Smooth muscle cell (in vitro differentiated cells): ENCODE results near the gene KMO. TPM values are rescaled to one million over a fixed set of nuclear protein-coding genes. Genes with fewer than 3 reads are reported as not detected.

Experiments
- DNase-seq: peaks from one replicate; lab custom pipeline; 2025; ENCODE audit not compliant: unreplicated experiment; lab: John Stamatoyannopoulos, UW
- H2AFZ ChIP-seq: fragments of 200-600 bp; sonication (generic); 2 replicates; pipeline ENCODE4 v1.6.0; 2016; ENCODE audit warnings: antibody characterized with exemption, low read depth, mild to moderate bottlenecking
- H3F3A ChIP-seq: fragments of 200-600 bp; sonication (generic); 2 replicates; pipeline ENCODE4 v1.6.0; 2017; ENCODE audit warnings: antibody characterized with exemption, low read depth
- H3K27ac ChIP-seq: fragments of 200-600 bp; sonication (generic); 2 replicates; pipeline ENCODE4 v1.5.1; 2016; ENCODE audit warnings: low read depth, mild to moderate bottlenecking
- H3K27me3 ChIP-seq: fragments of 200-600 bp; sonication (generic); 2 replicates; pipeline ENCODE4 v1.6.1; 2016; ENCODE audit warnings: low read depth, mild to moderate bottlenecking
- H3K36me3 ChIP-seq: fragments of 200-600 bp; sonication (generic); 2 replicates; pipeline ENCODE4 v1.5.1; 2016; ENCODE audit warnings: low read depth
- H3K4me1 ChIP-seq: fragments of 200-600 bp; sonication (generic); 2 replicates; pipeline ENCODE4 v1.5.1; 2016; ENCODE audit warnings: low read depth
- H3K4me2 ChIP-seq: fragments of 200-600 bp; sonication (generic); 2 replicates; pipeline ENCODE4 v1.6.0; 2016; ENCODE audit warnings: mild to moderate bottlenecking
- H3K4me3 ChIP-seq: fragments of 200-600 bp; sonication (generic); 2 replicates; pipeline ENCODE4 v1.5.1; 2016; ENCODE audit warnings: mild to moderate bottlenecking
- H3K79me2 ChIP-seq: fragments of 200-600 bp; sonication (generic); 2 replicates; pipeline ENCODE4 v1.6.0; 2016; ENCODE audit warnings: low read depth, mild to moderate bottlenecking
- H3K9ac ChIP-seq: fragments of 200-600 bp; sonication (generic); 2 replicates; pipeline ENCODE4 v1.6.0; 2016; ENCODE audit warnings: low read depth
- H3K9me3 ChIP-seq: fragments of 200-600 bp; sonication (generic); replicated peaks from 2 replicates; pipeline ENCODE4 v1.5.1; 2016; ENCODE audit warnings: low read depth
- H4K20me1 ChIP-seq: fragments of 200-600 bp; sonication (generic); 2 replicates; pipeline ENCODE4 v1.6.0; 2016; ENCODE audit warnings: low read depth
- CTCF ChIP-seq: fragments of 200-600 bp; sonication (generic); IDR thresholded peaks from 2 replicates; pipeline ENCODE4 v1.5.1; 2017; ENCODE audit warnings: borderline replicate concordance, mild to moderate bottlenecking, antibody characterized with exemption; ENCODE audit not compliant: insufficient read depth, poor library complexity, severe bottlenecking
- WGBS: methylation state at CpG from one replicate; pipeline ENCODE4 v1.1.7; 2016; ENCODE audit warnings: low lambda C conversion rate; 5-methylcytosine and 5-hydroxymethylcytosine counted together
- polyA plus RNA-seq: library from polyadenylated mRNA; unstranded; fragments of >200 nt; fragmentation: Nextera tagmentation; extraction: Ambion mirVana; gene quantifications from 2 replicates; pipeline ENCODE4 v1.2.1, GENCODE V29; 2016
- total RNA-seq: library from RNA; depleted of rRNA; stranded (reverse); fragments of >200 nt; gene quantifications from 2 replicates; pipeline ENCODE4 v1.2.3, GENCODE V29; 2014

KMO gene
- total and polyA plus RNA-seq, 2 experiments from 2014 or later: 0.09 TPM

DNA sequence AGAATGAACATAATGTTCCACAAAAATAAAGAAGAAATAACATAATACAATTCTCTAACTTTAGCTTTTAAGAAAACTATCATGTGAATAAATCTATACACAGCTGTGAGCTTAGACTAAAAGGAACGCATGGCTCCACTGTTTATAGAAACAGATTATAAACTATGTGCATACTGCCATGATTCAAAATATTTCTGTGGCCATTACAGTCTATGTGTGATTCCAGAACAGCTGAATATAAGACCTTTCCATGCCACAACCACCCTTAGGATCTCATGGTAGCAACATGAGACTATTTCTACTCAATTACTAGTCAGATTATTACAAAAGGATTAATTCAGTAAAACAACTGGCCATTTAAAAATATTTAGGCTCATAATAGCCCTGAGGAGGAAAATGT lies 104.1 kb downstream of the KMO start:
- Histone ChIP-seq H3K36me3 (no peaks in the 10 kb centered on the region), H3K4me1 (peaks cover 27% of the 10 kb centered on the region), H3K4me3 (no peak overlapping the region), H3K27ac (peak overlapping the region; percentile 25), H3K9ac (no peak overlapping the region), H4K20me1 (peaks cover 23% of the 10 kb centered on the region), H3K79me2 (peaks cover 54% of the 10 kb centered on the region), H3K4me2 (no peak overlapping the region), H3F3A (peaks cover 6% of the 10 kb centered on the region), H3K9me3 (no peaks in the 10 kb centered on the region), H2AFZ (no peak overlapping the region), H3K27me3 (no peaks in the 10 kb centered on the region)
- TF ChIP-seq CTCF: no peak
- 81% methylated on average over 1 of the region's 1 CpG for WGBS
- no peak for DNase-seq

DNA sequence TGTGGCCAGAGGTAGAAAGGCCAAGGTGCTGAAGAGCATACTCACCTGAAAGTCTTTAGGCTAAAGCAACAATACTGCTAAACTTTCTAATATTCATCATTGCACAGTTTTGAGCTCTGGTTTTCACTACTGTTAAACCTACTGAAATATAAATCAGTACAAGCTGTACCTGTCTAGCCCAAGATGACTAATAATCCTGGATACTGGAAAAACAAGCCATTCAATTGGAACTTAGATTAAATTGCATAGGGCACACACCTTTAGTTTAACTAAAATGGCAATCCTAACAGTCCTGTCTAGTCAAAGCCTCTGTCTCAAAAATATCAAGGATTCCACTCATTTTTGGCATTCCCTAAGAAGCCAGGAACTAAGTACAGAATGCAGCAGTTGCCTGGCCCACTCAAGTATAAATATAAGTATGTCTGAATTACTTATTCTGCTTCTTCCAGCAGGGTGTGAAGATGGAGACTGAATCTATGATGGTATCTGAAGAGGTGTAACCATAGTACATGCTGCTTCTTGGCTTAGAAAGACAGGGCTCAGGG lies 104.9 kb downstream of the KMO start:
- Histone ChIP-seq H3K4me2 (peak overlapping the region; percentile 99), H3K27me3 (no peaks in the 10 kb centered on the region), H3K9ac (no peak overlapping the region), H2AFZ (no peak overlapping the region), H3K4me3 (peak overlapping the region; percentile 93), H3K36me3 (no peaks in the 10 kb centered on the region), H3K4me1 (peaks cover 27% of the 10 kb centered on the region), H3K79me2 (peaks cover 54% of the 10 kb centered on the region), H4K20me1 (peaks cover 23% of the 10 kb centered on the region), H3K27ac (peak overlapping the region; percentile 25), H3F3A (peaks cover 6% of the 10 kb centered on the region), H3K9me3 (no peaks in the 10 kb centered on the region)
- no peak for DNase-seq
- TF ChIP-seq CTCF: no peak

- H2AFZ ChIP-seq: no peak overlapping the region
- no peak for DNase-seq
- peak overlapping the region; percentile 93 for H3K4me3 ChIP-seq
- peaks cover 51% of the 10 kb centered on the region for H3K79me2 ChIP-seq
- H4K20me1 ChIP-seq: peaks cover 23% of the 10 kb centered on the region
- 48% methylated on average over 4 of the region's 4 CpGs for WGBS
- peak overlapping the region; percentile 99 for H3K4me2 ChIP-seq
- no peak for TF ChIP-seq CTCF
- no peaks in the 10 kb centered on the region for H3K9me3 ChIP-seq
- no peaks in the 10 kb centered on the region for H3K27me3 ChIP-seq
- H3K36me3 ChIP-seq: no peaks in the 10 kb centered on the region
- peak overlapping the region; percentile 21 for H3K27ac ChIP-seq
- peaks cover 27% of the 10 kb centered on the region for H3K4me1 ChIP-seq
- H3F3A ChIP-seq: peaks cover 6% of the 10 kb centered on the region
- H3K9ac ChIP-seq: no peak overlapping the region
Measured at GRCh38 chr1:241637604-241638003, 105.4 kb downstream of the KMO start.

GRCh38 chr1:241638099-241638682 lies 106.0 kb downstream of the KMO start:
- peak overlapping the region; percentile 93 for H3K4me3 ChIP-seq
- no peak for TF ChIP-seq CTCF
- peak overlapping the region; percentile 21 for H3K27ac ChIP-seq
- H2AFZ ChIP-seq: no peak overlapping the region
- H3K9ac ChIP-seq: no peak overlapping the region
- no peak for DNase-seq
- H3K79me2 ChIP-seq: peaks cover 45% of the 10 kb centered on the region
- H3K27me3 ChIP-seq: no peaks in the 10 kb centered on the region
- H3K4me1 ChIP-seq: peaks cover 27% of the 10 kb centered on the region
- H3K9me3 ChIP-seq: no peaks in the 10 kb centered on the region
- H4K20me1 ChIP-seq: peaks cover 23% of the 10 kb centered on the region
- H3K36me3 ChIP-seq: no peaks in the 10 kb centered on the region
- WGBS: 59% methylated on average over 5 of the region's 5 CpGs
- peak overlapping the region; percentile 99 for H3K4me2 ChIP-seq
- H3F3A ChIP-seq: peaks cover 6% of the 10 kb centered on the region
